GM18517 (cell line): Measurements from ENCODE around the gene VAPA.

Experiments used
- ATAC-seq: cut with Tn5 transposase; IDR thresholded peaks from one replicate; pipeline ENCODE4 v1.9.1; 2021; ENCODE audit warnings: mild to moderate bottlenecking, moderate library complexity; ENCODE audit not compliant: unreplicated experiment

The VAPA gene

GRCh38 chr18:9994701-9995235 is 81.0 kb downstream of the VAPA start:
- ATAC-seq: no peak

GRCh38 chr18:9995631-9996030 is 81.8 kb downstream of the VAPA start:
- ATAC-seq: no peak

- no peak for ATAC-seq
Observed at GRCh38 chr18:9996094-9996493, 82.3 kb downstream of the VAPA start.

GRCh38 chr18:9997711-9998110 is 83.9 kb downstream of the VAPA start:
- no peak for ATAC-seq

- no peak for ATAC-seq
Observed at GRCh38 chr18:9998330-9998729, 84.5 kb downstream of the VAPA start.

GRCh38 chr18:10002280-10002679 is 88.5 kb downstream of the VAPA start:
- no peak for ATAC-seq

GRCh38 chr18:10003281-10003680 is 89.5 kb downstream of the VAPA start:
- no peak for ATAC-seq

GRCh38 chr18:10003866-10004265 is 90.0 kb downstream of the VAPA start:
- no peak for ATAC-seq

- no peak for ATAC-seq
Observed at GRCh38 chr18:10006311-10006893, 92.6 kb downstream of the VAPA start.

- no peak for ATAC-seq
Observed at GRCh38 chr18:10008006-10008647, 94.3 kb downstream of the VAPA start.
